Mononuclear cell (primary cell): ENCODE results near the gene PLXNA3. TPM values are rescaled to one million over a fixed set of nuclear protein-coding genes. Genes with fewer than 3 reads are reported as not detected.

Experiments
- total RNA-seq: library from RNA; depleted of rRNA; stranded (reverse); fragments of >200 nt; gene quantifications from one replicate; pipeline ENCODE4 v1.2.3, GENCODE V29; 2012

Gene PLXNA3
- total RNA-seq, 1 donor = 5.5 TPM

Other genes starting within 250 kb of the PLXNA3 start
- gene OPN1MW2, start 238.5 kb upstream of the PLXNA3 start, total RNA-seq = not detected
- gene OPN1MW3, start 200.7 kb upstream of the PLXNA3 start, total RNA-seq = not detected
- gene TEX28, start 163.2 kb upstream of the PLXNA3 start, total RNA-seq = not detected
- 4.1 TPM for gene TKTL1, start 162.5 kb upstream of the PLXNA3 start, total RNA-seq
- gene FLNA, start 83.6 kb upstream of the PLXNA3 start, total RNA-seq = 933 TPM
- 39.3 TPM for gene EMD, start 79.0 kb upstream of the PLXNA3 start, total RNA-seq
- gene RPL10, start 59.9 kb upstream of the PLXNA3 start, total RNA-seq = 8,353 TPM
- gene DNASE1L1, start 49.0 kb upstream of the PLXNA3 start, total RNA-seq = 30.2 TPM
- gene TAFAZZIN, start 46.7 kb upstream of the PLXNA3 start, total RNA-seq = 33.2 TPM
- gene ATP6AP1, start 29.6 kb upstream of the PLXNA3 start, total RNA-seq = 47.9 TPM
- gene GDI1, start 21.1 kb upstream of the PLXNA3 start, total RNA-seq = 67.6 TPM
- 19.1 TPM for gene FAM50A, start 14.1 kb upstream of the PLXNA3 start, total RNA-seq
- 2.6 TPM for gene LAGE3, start 21.0 kb downstream of the PLXNA3 start, total RNA-seq
- gene UBL4A, start 28.3 kb downstream of the PLXNA3 start, total RNA-seq = 15.2 TPM
- 15.0 TPM for gene SLC10A3, start 32.3 kb downstream of the PLXNA3 start, total RNA-seq
- 12.8 TPM for gene FAM3A, start 58.0 kb downstream of the PLXNA3 start, total RNA-seq
- gene G6PD, start 88.6 kb downstream of the PLXNA3 start, total RNA-seq = 32.0 TPM
- 11.8 TPM for gene IKBKG, start 89.3 kb downstream of the PLXNA3 start, total RNA-seq
- gene CTAG1A, start 126.9 kb downstream of the PLXNA3 start, total RNA-seq = not detected
- not detected for gene CTAG1B, start 161.0 kb downstream of the PLXNA3 start, total RNA-seq
- not detected for gene CTAG2, start 195.3 kb downstream of the PLXNA3 start, total RNA-seq